HG03175 (cell line): Measurements from ENCODE around the gene KCNH6.

ENCODE experiments used
- ATAC-seq: cut with Tn5 transposase; IDR thresholded peaks from one replicate; pipeline ENCODE4 v1.9.1; 2021; ENCODE audit warnings: mild to moderate bottlenecking, moderate library complexity; ENCODE audit not compliant: unreplicated experiment

The KCNH6 gene

GRCh38 chr17:63533433-63534077 lies 10.4 kb downstream of the KCNH6 start:
- ATAC-seq, result no peak

- ATAC-seq, result no peak
Observed at GRCh38 chr17:63534078-63534570, 11.0 kb downstream of the KCNH6 start.

GRCh38 chr17:63534816-63535455 lies 11.8 kb downstream of the KCNH6 start:
- ATAC-seq, result no peak

GRCh38 chr17:63535640-63536039 lies 12.5 kb downstream of the KCNH6 start:
- ATAC-seq, result no peak

GRCh38 chr17:63537001-63537400 lies 13.8 kb downstream of the KCNH6 start:
- ATAC-seq, result no peak

DNA sequence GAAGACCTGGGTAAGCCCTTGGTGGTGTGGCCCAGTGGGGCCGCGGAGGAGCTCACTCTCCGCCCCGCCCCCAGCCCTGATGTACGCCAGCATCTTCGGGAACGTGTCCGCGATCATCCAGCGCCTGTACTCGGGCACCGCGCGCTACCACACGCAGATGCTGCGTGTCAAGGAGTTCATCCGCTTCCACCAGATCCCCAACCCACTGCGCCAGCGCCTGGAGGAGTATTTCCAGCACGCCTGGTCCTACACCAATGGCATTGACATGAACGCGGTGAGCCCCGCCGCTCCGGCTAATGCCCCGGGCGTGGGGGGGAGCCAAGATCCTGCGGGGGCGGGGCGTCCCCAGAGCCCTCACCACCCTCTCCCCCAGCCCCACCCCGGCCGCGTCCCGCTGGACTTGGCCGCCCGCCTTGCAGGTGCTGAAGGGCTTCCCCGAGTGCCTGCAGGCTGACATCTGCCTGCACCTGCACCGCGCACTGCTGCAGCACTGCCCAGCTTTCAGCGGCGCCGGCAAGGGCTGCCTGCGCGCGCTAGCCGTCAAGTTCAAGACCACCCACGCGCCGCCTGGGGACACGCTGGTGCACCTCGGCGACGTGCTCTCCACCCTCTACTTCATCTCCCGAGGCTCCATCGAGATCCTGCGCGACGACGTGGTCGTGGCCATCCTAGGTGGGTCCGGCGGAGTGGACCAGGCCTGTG lies 15.0 kb downstream of the KCNH6 start:
- no peak for ATAC-seq

- no peak for ATAC-seq
Observed at GRCh38 chr17:63538693-63539595, 15.8 kb downstream of the KCNH6 start.

GRCh38 chr17:63540590-63540989 lies 17.4 kb downstream of the KCNH6 start:
- no peak for ATAC-seq

- ATAC-seq, result no peak
Observed at GRCh38 chr17:63542218-63542545, 19.0 kb downstream of the KCNH6 start.

GRCh38 chr17:63542942-63543821 lies 20.0 kb downstream of the KCNH6 start:
- no peak for ATAC-seq

DNA sequence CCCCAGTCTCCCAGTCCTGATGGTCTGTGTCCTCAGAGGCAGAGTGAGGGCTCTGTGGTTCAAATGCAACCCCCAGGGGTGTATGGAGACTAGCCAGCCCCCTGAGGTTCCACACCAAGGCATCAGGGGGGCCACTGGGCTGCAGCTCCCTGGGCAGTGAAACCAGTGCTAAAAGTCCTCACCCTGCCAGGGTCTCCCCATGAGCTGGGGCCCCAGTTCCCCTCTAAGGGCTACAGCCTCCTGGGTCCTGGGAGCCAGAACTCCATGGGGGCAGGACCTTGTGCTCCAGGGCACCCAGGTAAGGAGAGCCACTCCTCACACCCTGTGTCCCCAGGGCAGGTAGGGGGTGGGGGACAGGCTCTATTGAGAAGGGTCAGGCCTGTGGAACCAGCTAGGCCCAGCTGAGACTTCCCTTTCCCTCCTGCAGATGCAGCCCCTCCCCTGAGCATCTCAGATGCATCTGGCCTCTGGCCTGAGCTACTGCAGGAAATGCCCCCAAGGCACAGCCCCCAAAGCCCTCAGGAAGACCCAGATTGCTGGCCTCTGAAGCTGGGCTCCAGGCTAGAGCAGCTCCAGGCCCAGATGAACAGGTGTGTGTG lies 20.8 kb downstream of the KCNH6 start:
- no peak for ATAC-seq

GRCh38 chr17:63544467-63545301 lies 21.5 kb downstream of the KCNH6 start:
- no peak for ATAC-seq

- ATAC-seq, result no peak
Observed at GRCh38 chr17:63546308-63547082, 23.3 kb downstream of the KCNH6 start.

DNA sequence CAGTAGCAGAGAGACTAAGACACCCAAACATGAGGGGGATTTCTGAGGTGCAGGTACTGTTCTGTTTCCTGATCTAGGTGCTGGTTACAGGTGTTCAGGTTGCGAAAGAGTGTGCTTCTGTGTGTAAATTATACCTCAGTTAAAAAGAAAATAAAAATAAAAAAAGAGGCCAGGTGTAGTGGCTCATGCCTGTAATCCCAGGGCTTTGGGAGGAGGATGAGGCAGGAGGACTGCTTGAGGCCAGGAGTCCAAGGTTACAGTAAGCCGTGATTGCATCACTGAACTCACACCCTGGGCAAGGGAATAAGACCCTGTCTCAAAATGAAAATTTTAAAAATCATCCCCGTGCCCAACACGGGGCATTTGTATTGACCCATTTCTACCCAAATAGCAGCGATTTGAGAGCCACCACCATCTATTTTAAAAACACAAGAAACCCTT lies 23.9 kb downstream of the KCNH6 start:
- no peak for ATAC-seq

- peak; percentile 15 for ATAC-seq
Observed at GRCh38 chr17:63549289-63549945, 26.3 kb downstream of the KCNH6 start.

GRCh38 chr17:63549946-63550816 lies 27.0 kb downstream of the KCNH6 start, which contains the start of gene DCAF7:
TSS of gene DCAF7 (plus strand) at chr17:63550477. CDS start at chr17:63550678, 201 bp downstream.
- ATAC-seq, result peak; percentile 93
